GM12875 (cell line): ENCODE measurements around the gene MAST4.

Experiments
- H3K4me3 ChIP-seq: one replicate; pipeline ENCODE4 v1.5.1; 2011; ENCODE audit warnings: low read depth, low read length, control low read depth
- TF ChIP-seq, protein P1 (sequence below): IDR thresholded peaks from 2 replicates; pipeline ENCODE4 v1.5.1; 2011; ENCODE audit warnings: low read depth, mild to moderate bottlenecking, control low read depth, inconsistent platforms, low read length, moderate library complexity, borderline replicate concordance; ENCODE audit not compliant: insufficient read depth

The MAST4 gene

GRCh38 chr5:66720780-66721179 lies 124.6 kb downstream of the MAST4 start:
- TF ChIP-seq, protein P1, sequence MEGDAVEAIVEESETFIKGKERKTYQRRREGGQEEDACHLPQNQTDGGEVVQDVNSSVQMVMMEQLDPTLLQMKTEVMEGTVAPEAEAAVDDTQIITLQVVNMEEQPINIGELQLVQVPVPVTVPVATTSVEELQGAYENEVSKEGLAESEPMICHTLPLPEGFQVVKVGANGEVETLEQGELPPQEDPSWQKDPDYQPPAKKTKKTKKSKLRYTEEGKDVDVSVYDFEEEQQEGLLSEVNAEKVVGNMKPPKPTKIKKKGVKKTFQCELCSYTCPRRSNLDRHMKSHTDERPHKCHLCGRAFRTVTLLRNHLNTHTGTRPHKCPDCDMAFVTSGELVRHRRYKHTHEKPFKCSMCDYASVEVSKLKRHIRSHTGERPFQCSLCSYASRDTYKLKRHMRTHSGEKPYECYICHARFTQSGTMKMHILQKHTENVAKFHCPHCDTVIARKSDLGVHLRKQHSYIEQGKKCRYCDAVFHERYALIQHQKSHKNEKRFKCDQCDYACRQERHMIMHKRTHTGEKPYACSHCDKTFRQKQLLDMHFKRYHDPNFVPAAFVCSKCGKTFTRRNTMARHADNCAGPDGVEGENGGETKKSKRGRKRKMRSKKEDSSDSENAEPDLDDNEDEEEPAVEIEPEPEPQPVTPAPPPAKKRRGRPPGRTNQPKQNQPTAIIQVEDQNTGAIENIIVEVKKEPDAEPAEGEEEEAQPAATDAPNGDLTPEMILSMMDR: no peak
- no peak overlapping the region for H3K4me3 ChIP-seq

DNA sequence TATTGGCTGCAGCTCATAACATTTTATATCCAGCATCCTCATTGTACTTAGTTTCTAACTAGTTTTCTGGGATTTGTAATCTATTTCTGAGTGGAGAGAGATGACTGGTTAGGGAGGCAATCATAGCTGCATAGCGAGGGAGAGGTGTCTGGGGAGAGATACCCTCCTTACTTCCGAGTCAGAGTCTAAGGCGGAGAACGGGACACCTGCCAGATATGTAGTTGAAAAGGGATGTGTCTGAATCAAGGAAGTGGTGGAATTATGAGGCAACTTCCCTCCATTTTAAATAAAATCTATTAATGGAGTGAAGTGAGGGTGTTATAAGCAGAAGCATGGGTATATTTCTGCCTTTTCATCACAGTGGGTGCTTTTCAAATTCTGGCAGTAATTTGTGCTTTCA lies 126.5 kb downstream of the MAST4 start:
- TF ChIP-seq, protein P1: no peak

DNA sequence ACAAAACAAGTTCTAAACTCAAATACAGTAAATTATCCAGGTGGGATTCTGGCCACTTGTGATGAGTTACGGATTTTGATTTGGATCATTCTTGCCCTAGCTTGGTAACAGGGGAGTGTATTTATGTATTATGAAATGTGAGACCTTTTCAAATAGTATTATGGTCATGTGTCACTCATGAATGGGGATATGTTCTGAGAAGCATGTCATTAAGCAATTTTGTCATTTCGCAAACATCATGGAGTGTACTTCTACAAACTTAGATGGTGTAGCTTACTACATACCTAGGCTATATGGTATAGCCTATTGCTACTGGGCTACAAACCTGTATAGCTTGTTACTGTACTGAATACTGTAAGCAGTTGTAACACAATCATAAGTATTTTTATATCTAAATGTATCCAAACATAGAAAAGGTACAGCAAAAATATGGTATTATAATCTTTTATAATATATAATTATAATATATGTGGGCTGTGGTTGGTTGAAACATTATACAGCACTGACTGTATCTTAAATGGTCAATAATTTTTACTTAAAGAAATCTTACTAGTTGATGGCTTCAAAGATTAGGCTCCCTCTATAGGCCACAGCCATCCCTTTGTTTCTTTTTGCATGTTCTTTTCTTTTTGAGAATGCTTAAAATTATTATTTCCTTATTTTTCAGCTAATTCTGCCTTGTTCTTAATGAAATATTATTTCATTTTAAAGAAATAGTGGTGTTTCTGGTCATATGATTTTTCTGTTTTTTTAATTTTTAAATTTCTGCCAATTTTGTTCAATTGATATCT lies 128.4 kb downstream of the MAST4 start:
- no peak overlapping the region for H3K4me3 ChIP-seq
- TF ChIP-seq, protein P1: no peak

More for the DNA sequence above, 126.5 kb downstream of the MAST4 start:
- no peak overlapping the region for H3K4me3 ChIP-seq

DNA sequence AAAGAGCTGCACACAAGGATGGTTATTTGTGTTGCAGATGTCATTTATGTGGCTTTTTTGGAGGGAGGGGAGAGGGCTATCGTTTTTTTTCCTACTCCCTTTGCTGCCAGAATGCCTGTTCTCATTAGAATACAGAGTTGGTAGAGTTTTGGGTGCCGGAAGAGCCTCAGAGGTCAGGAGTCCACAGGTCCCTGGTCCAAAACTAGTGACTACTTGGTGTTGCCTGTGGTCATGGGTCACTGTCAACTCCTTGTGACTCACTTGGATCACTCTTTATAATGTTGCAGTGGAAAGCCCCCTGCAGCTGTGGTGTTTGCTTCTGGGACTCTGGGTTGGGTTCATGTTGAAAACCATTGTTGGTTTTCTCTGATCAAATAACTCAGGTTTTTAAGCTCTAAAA lies 131.4 kb downstream of the MAST4 start:
- TF ChIP-seq, protein P1: no peak
- no peak overlapping the region for H3K4me3 ChIP-seq

DNA sequence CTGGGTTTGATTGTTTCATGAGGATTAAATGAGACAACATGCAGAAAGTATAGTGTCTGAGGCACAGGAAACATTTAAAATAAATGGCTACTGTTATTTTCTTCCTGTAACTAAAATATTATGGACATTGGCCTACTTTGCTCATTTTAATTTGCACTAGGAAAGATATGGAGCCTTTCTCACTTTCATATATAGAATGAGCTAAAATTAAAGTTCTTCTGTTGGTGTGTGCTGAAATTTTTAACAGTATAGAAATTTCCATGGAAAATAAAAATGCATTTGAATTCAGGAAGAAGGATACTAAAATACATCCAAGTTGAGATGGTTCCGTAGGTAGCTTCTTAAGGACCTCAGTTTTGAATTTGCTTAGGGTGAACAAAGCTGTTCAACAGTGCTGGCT lies 131.9 kb downstream of the MAST4 start:
- TF ChIP-seq, protein P1: no peak
- H3K4me3 ChIP-seq: no peak overlapping the region

- TF ChIP-seq, protein P1: no peak
- no peak overlapping the region for H3K4me3 ChIP-seq
These were observed 140.9 kb downstream of the MAST4 start for GRCh38 chr5:66737096-66737495.

DNA sequence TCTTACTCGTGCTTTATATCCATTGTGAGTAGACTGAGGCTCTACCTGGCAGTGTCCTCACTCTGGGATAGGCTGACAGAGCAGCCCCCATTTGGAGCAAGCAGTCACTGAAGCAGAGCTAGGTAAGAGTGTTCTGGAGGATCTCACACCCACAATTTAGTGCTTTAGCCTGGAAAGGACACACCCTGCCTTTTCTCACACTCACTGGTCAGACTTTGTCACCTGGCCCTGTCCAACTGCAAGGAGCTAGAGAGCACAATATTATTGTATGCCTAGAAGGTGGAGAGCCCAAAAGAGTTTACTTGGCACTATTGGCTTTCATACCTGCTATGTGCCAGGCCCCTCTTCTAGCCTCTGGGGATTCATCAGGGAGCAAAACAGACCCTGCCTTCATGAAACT lies 141.9 kb downstream of the MAST4 start:
- H3K4me3 ChIP-seq: no peak overlapping the region
- TF ChIP-seq, protein P1: no peak
